Mammary epithelial cell (primary cell): Measurements from ENCODE around the gene CHD1L.

ENCODE experiments used
- CTCF ChIP-seq, 2 donors: IDR thresholded peaks in 1 of 2; conservative IDR thresholded peaks in 1 of 2; 2 replicates each; pipeline ENCODE4 v1.5.1; 2011 to 2012; ENCODE audit warnings: inconsistent platforms in 2 of 2, low read length in 2 of 2, mild to moderate bottlenecking in 2 of 2, control low read depth in 1 of 2, low read depth in 1 of 2; ENCODE audit not compliant: insufficient read depth in 1 of 2; ENCODE audit errors: extremely low read depth in 1 of 2
- EZH2 ChIP-seq: IDR thresholded peaks from 2 replicates; pipeline ENCODE4 v1.6.1; 2012; ENCODE audit warnings: low read length, inconsistent platforms, borderline replicate concordance

GRCh38 chr1:147292631-147293251, 50.3 kb downstream of the CHD1L start:
- TF ChIP-seq CTCF (conservative IDR thresholded peaks at IDR 0.05 in 1 of 2, IDR thresholded peaks at IDR 0.05 in 1 of 2; ENCODE audit: extremely low read depth in 1 of 2, insufficient read depth in 1 of 2, low read depth in 1 of 2, low read length in 2 of 2): no peak
- TF ChIP-seq EZH2: no peak
